Measurements from ENCODE around the gene RFFL. TPM values are rescaled to one million over a fixed set of nuclear protein-coding genes. Genes with fewer than 3 reads are reported as not detected.

Gene RFFL
- polyA plus RNA-seq, 4 donors = 10.0 to 36.9 (median 16.9) TPM

DNA sequence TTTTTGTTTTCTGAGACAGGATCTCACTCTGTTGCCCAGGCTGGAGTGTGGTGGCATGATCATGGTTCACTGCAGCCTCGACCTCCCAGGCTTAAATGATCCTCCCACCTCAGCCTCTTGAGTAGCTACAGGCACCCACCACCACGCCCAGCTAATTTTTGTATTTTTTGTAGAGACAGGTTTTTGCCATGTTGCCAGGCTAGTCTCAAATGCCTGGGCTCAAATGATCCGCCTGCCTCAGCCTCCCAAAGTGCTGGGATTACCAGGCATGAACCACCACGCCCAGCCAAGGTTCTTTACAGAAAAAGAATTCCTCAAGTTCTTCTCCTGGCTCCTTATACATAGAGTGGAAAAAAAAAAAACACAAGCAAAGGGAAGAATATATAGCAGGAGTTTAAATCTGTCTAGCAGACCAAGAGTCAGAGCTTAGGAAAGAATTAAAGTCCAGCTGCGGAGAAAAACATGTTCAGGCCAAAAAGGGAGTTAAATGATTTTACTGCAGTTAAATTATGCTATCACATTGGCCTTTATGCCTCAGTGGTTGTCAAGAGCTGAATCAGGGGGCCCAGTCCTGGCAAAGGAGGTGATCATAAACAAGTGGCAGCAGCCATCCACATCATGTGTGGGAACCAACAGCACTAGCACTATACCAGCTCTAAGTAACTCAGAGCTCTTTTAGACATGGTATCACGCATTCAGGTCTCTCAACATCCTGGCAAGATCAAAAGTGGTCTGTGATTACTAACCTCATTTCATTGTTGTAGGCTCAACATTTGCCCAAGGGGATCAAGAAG lies 43.9 kb downstream of the RFFL start:
- Histone ChIP-seq H3K4me3 (ENCODE audit: low read depth in 1 of 3, low read length in 3 of 3) (no peak overlapping the region), H3K4me1 (ENCODE audit: control insufficient read depth in 3 of 3, insufficient read depth in 2 of 3, low read depth in 1 of 3, low read length in 2 of 3) (peaks cover 0 to 3% (median 0%) of the 10 kb centered on the region in 3 donors), H3K27me3 (ENCODE audit: control insufficient read depth in 3 of 3, insufficient read depth in 3 of 3, low read length in 3 of 3) (no peaks in the 10 kb centered on the region), H3K9me3 (ENCODE audit: control insufficient read depth in 2 of 2, insufficient read depth in 1 of 2, low read depth in 1 of 2, low read length in 1 of 2) (no peaks in the 10 kb centered on the region), H3K36me3 (ENCODE audit: control insufficient read depth in 3 of 3, insufficient read depth in 2 of 3, low read depth in 1 of 3, low read length in 3 of 3) (peaks cover 7 to 39% (median 12%) of the 10 kb centered on the region in 3 donors), H3K27ac (ENCODE audit: low read depth in 1 of 3, low read length in 2 of 3) (no peak overlapping the region)
- 88 to 91% (median 90%) methylated on average over 6 of the region's 6 CpGs for WGBS, 3 donors
- FAIRE-seq (no peak), DNase-seq (no peak)

DNA sequence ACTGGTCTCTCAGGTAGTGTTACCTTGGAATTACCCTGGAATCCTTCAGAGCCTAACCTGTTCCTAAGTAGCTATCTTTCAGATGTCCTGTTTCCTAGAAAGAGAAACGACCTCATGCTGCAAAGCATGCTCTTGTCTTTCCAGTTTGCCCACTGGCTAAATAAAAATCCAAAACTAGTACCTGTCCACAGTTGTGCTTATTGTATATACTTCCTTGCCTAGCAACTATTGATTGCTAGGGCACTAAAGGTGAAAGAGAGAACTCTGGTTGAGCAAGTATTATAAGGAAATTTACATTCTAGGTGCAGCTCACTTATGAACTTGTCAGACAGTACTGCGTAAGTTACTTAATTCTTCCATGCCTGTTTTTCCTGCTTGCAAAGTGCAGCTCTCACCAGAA lies 44.7 kb downstream of the RFFL start:
- Histone ChIP-seq H3K4me3 (ENCODE audit: low read depth in 1 of 3, low read length in 3 of 3) (no peak overlapping the region), H3K4me1 (ENCODE audit: control insufficient read depth in 3 of 3, insufficient read depth in 2 of 3, low read depth in 1 of 3, low read length in 2 of 3) (peaks cover 0 to 3% (median 0%) of the 10 kb centered on the region in 3 donors), H3K27me3 (ENCODE audit: control insufficient read depth in 3 of 3, insufficient read depth in 3 of 3, low read length in 3 of 3) (no peaks in the 10 kb centered on the region), H3K27ac (ENCODE audit: low read depth in 1 of 3, low read length in 2 of 3) (no peak overlapping the region), H3K36me3 (ENCODE audit: control insufficient read depth in 3 of 3, insufficient read depth in 2 of 3, low read depth in 1 of 3, low read length in 3 of 3) (peaks cover 7 to 40% (median 12%) of the 10 kb centered on the region in 3 donors), H3K9me3 (ENCODE audit: control insufficient read depth in 2 of 2, insufficient read depth in 1 of 2, low read depth in 1 of 2, low read length in 1 of 2) (no peaks in the 10 kb centered on the region)
- FAIRE-seq (no peak), DNase-seq (peak in 1 of 2 donors; percentile 16)
- WGBS, 3 donors = 47 to 79% (median 57%) methylated on average over 2 of the region's 2 CpGs

DNA sequence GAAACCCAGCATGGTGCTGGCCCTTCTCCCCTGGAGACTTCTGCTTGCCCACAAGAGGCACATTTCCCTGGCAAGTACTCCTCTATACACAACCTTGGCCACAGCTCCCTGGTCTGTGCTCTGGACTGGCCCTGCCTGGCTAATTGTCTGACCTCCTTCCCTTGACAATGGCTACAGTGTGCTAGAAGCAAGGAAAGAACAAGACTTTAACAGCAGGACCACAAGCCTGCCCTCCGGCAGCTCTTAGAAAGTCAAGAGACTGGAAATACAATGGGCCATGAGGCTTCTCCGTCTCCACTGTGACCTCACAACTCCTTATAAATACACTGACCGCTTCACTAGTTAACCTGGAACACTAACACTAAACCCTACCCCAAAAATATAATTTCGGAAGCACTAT lies 46.5 kb downstream of the RFFL start:
- Histone ChIP-seq H3K4me1 (ENCODE audit: control insufficient read depth in 3 of 3, insufficient read depth in 2 of 3, low read depth in 1 of 3, low read length in 2 of 3) (peaks cover 0 to 1% (median 0%) of the 10 kb centered on the region in 3 donors), H3K27ac (ENCODE audit: low read depth in 1 of 3, low read length in 2 of 3) (no peak overlapping the region), H3K4me3 (ENCODE audit: low read depth in 1 of 3, low read length in 3 of 3) (no peak overlapping the region), H3K9me3 (ENCODE audit: control insufficient read depth in 2 of 2, insufficient read depth in 1 of 2, low read depth in 1 of 2, low read length in 1 of 2) (no peaks in the 10 kb centered on the region), H3K27me3 (ENCODE audit: control insufficient read depth in 3 of 3, insufficient read depth in 3 of 3, low read length in 3 of 3) (no peaks in the 10 kb centered on the region), H3K36me3 (ENCODE audit: control insufficient read depth in 3 of 3, insufficient read depth in 2 of 3, low read depth in 1 of 3, low read length in 3 of 3) (peaks cover 7 to 38% (median 18%) of the 10 kb centered on the region in 3 donors)
- 93 to 96% (median 93%) methylated on average over 4 of the region's 4 CpGs for WGBS, 3 donors
- no peak for DNase-seq
- no peak for FAIRE-seq

DNA sequence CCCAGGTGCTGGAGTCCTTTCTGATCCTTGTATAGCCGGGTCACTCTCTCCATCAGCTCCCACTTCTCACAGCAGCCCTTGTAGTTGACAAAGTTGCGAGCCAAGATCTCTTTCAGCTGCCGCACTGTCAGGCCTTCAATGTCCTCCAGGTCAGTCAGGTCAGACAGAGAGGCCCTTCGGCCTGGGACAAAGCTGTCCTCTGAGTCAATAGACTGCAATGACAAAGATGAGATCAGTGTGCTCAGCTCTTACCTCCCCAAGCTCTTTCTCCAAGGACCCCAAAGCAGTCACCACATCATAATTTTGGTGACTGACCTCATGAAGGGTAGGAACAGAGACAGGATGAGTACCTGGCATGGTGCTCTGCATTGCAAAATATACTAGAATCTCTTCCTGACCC lies 47.1 kb downstream of the RFFL start:
- no peak overlapping the region for H3K4me3 ChIP-seq (ENCODE audit: low read depth in 1 of 3, low read length in 3 of 3)
- peaks cover 7 to 42% (median 18%) of the 10 kb centered on the region in 3 donors for H3K36me3 ChIP-seq (ENCODE audit: control insufficient read depth in 3 of 3, insufficient read depth in 2 of 3, low read depth in 1 of 3, low read length in 3 of 3)
- no peak overlapping the region for H3K27ac ChIP-seq (ENCODE audit: low read depth in 1 of 3, low read length in 2 of 3)
- H3K4me1 ChIP-seq (ENCODE audit: control insufficient read depth in 3 of 3, insufficient read depth in 2 of 3, low read depth in 1 of 3, low read length in 2 of 3) = no peaks in the 10 kb centered on the region
- no peak for DNase-seq
- no peaks in the 10 kb centered on the region for H3K9me3 ChIP-seq (ENCODE audit: control insufficient read depth in 2 of 2, insufficient read depth in 1 of 2, low read depth in 1 of 2, low read length in 1 of 2)
- 96 to 97% (median 97%) methylated on average over 4 of the region's 4 CpGs for WGBS, 3 donors
- H3K27me3 ChIP-seq (ENCODE audit: control insufficient read depth in 3 of 3, insufficient read depth in 3 of 3, low read length in 3 of 3) = no peaks in the 10 kb centered on the region
- no peak for FAIRE-seq

DNA sequence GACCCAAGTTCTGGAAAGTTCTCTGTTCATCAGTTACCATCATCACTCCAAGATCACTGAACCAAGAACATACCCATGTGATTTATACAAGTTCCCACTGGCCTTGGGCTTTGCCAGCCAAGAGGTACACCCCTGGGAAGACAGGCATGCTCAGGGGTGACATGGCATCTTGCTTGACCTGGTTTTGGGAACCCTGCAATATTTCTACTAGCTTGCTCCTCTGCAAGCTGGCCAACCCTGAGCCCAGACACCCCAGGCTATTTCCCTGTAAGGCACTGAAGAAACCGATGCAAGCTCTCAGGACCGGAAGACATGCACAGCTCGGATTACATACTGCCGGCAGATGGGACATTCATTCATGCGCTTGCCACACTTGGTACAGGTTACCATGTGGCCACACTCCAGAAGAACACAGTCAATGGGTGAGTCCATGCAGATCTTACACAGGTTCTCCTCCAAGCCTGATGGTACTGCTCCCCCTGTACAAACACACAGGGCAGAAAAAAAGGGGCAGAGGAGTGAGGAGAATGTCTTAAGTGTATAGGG lies 51.8 kb downstream of the RFFL start:
- no peaks in the 10 kb centered on the region for H3K9me3 ChIP-seq (ENCODE audit: control insufficient read depth in 2 of 2, insufficient read depth in 1 of 2, low read depth in 1 of 2, low read length in 1 of 2)
- H3K27me3 ChIP-seq (ENCODE audit: control insufficient read depth in 3 of 3, insufficient read depth in 3 of 3, low read length in 3 of 3) = no peaks in the 10 kb centered on the region
- DNase-seq (no peak), FAIRE-seq (no peak)
- H3K27ac ChIP-seq (ENCODE audit: low read depth in 1 of 3, low read length in 2 of 3) = no peak overlapping the region
- no peak overlapping the region for H3K4me3 ChIP-seq (ENCODE audit: low read depth in 1 of 3, low read length in 3 of 3)
- peaks cover 3 to 45% (median 16%) of the 10 kb centered on the region in 3 donors for H3K36me3 ChIP-seq (ENCODE audit: control insufficient read depth in 3 of 3, insufficient read depth in 2 of 3, low read depth in 1 of 3, low read length in 3 of 3)
- no peaks in the 10 kb centered on the region for H3K4me1 ChIP-seq (ENCODE audit: control insufficient read depth in 3 of 3, insufficient read depth in 2 of 3, low read depth in 1 of 3, low read length in 2 of 3)
- 83 to 93% (median 93%) methylated on average over 5 of the region's 5 CpGs for WGBS, 3 donors

DNA sequence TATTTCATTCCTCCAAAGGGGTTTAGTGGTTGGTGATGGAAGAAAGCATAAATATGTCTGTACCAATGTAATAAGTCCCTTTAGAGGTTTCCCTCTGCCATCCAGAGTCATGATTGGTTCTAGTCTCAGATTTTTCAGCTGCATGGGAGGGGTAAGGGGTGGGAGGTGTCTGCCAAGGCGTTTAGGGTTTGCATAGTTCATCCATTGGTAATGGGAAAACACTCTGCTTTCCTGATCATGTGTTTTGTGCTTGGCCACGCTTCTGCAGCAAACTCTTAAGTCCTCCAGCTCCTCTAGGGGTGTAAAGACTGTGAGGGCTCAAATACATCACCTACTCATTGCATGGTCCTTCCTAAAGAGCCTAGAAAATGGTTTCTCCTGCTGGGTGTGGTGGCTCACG lies 53.4 kb downstream of the RFFL start:
- DNase-seq (no peak), FAIRE-seq (no peak)
- Histone ChIP-seq H3K4me1 (ENCODE audit: control insufficient read depth in 3 of 3, insufficient read depth in 2 of 3, low read depth in 1 of 3, low read length in 2 of 3) (no peaks in the 10 kb centered on the region), H3K9me3 (ENCODE audit: control insufficient read depth in 2 of 2, insufficient read depth in 1 of 2, low read depth in 1 of 2, low read length in 1 of 2) (no peaks in the 10 kb centered on the region), H3K4me3 (ENCODE audit: low read depth in 1 of 3, low read length in 3 of 3) (no peak overlapping the region), H3K27ac (ENCODE audit: low read depth in 1 of 3, low read length in 2 of 3) (no peak overlapping the region), H3K27me3 (ENCODE audit: control insufficient read depth in 3 of 3, insufficient read depth in 3 of 3, low read length in 3 of 3) (no peaks in the 10 kb centered on the region), H3K36me3 (ENCODE audit: control insufficient read depth in 3 of 3, insufficient read depth in 2 of 3, low read depth in 1 of 3, low read length in 3 of 3) (peaks cover 0 to 45% (median 9%) of the 10 kb centered on the region in 3 donors)
- 68 to 75% (median 74%) methylated on average over 3 of the region's 3 CpGs for WGBS, 3 donors

DNA sequence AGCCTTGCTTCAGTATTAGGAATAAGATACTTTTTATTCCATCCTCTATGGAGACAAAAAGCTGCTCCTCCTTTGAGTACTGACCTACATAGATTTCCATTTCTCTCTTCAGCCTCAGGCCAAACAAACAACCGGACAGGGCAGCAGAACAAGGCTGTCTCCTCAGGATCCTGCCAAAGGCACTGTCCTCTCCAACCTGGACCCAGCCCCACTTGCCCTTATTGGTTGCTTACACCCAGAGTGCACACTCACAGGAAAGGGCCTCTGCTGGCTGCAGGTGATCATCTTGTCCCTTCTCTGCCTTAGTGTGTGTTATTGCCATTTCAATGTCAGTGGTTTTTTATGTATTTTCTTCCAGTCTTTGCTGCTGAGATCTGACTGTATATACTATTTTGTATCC lies 56.5 kb downstream of the RFFL start:
- Histone ChIP-seq H3K4me3 (ENCODE audit: low read depth in 1 of 3, low read length in 3 of 3) (no peak overlapping the region), H3K36me3 (ENCODE audit: control insufficient read depth in 3 of 3, insufficient read depth in 2 of 3, low read depth in 1 of 3, low read length in 3 of 3) (peaks cover 2 to 59% (median 8%) of the 10 kb centered on the region in 3 donors), H3K27me3 (ENCODE audit: control insufficient read depth in 3 of 3, insufficient read depth in 3 of 3, low read length in 3 of 3) (no peaks in the 10 kb centered on the region), H3K9me3 (ENCODE audit: control insufficient read depth in 2 of 2, insufficient read depth in 1 of 2, low read depth in 1 of 2, low read length in 1 of 2) (no peaks in the 10 kb centered on the region), H3K4me1 (ENCODE audit: control insufficient read depth in 3 of 3, insufficient read depth in 2 of 3, low read depth in 1 of 3, low read length in 2 of 3) (no peaks in the 10 kb centered on the region), H3K27ac (ENCODE audit: low read depth in 1 of 3, low read length in 2 of 3) (no peak overlapping the region)
- DNase-seq (no peak), FAIRE-seq (no peak)
- 61 to 98% (median 92%) methylated on average over 1 of the region's 1 CpG for WGBS, 3 donors

DNA sequence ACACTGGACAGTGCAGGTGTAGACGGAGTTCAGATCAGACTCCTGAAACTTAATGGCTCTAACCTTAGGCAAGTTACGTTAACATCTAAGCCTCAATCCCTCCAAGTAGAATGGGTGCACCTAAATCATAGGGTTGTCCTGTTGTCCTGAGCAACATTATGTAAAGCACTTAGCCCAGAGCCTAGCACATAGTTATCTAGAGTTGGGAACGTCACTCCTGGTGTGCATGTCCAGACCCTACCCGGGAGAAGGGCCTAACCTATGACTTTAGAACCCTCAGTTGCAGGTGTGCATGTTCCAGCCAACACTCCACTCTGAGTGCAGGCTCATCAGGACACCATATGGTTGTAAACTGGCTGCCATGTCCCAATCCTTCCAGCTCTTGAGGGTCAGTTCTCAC lies 57.2 kb downstream of the RFFL start:
- 77 to 88% (median 81%) methylated on average over 4 of the region's 4 CpGs for WGBS, 3 donors
- no peak for FAIRE-seq
- Histone ChIP-seq H3K9me3 (ENCODE audit: control insufficient read depth in 2 of 2, insufficient read depth in 1 of 2, low read depth in 1 of 2, low read length in 1 of 2) (no peaks in the 10 kb centered on the region), H3K4me3 (ENCODE audit: low read depth in 1 of 3, low read length in 3 of 3) (no peak overlapping the region), H3K27me3 (ENCODE audit: control insufficient read depth in 3 of 3, insufficient read depth in 3 of 3, low read length in 3 of 3) (no peaks in the 10 kb centered on the region), H3K36me3 (ENCODE audit: control insufficient read depth in 3 of 3, insufficient read depth in 2 of 3, low read depth in 1 of 3, low read length in 3 of 3) (peaks cover 2 to 59% (median 9%) of the 10 kb centered on the region in 3 donors), H3K4me1 (ENCODE audit: control insufficient read depth in 3 of 3, insufficient read depth in 2 of 3, low read depth in 1 of 3, low read length in 2 of 3) (no peaks in the 10 kb centered on the region), H3K27ac (ENCODE audit: low read depth in 1 of 3, low read length in 2 of 3) (no peak overlapping the region)
- DNase-seq = no peak
